ENCODE results near the gene SCAF1.

DNA sequence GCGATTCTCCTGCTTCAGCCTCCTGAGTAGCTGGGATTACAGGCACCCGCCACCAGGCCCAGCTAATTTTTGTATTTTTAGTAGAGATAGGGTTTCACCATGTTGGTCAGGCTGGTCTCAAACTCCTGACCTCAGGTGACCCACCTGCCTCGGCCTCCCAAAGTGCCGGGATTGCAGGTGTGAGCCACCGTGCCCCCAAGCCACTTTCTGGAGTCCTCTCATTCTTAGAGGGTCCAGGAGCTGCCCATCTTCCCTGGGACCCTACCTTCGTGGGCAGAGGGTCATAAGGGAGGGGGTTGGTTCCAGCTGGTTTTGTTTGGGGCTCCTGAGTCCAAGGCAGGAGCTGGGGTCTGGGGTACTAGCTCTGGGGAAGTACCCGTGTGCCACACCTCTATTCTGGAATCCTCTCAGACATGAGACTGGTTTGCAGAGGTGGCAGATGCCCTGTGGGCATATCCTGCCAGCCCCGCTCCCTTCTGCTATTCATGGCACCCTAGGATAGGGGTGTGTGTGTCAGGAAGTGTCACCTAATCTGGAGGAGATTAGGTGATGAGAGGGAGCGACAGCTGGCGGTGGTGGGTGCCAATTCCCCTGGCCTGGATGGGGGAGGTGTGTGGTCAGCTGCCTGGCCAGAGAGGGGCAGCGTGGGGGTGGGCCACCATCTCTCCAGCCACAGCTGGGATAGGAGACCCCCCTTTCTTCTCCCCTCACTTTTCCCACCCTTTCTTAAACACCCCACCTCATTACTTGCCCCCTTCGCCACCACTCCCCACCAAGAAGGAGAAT is 37.2 kb downstream of the SCAF1 start:
- TF ChIP-seq EP300 (IDR thresholded peaks at IDR 0.05): no peak
- TF ChIP-seq, protein P1, sequence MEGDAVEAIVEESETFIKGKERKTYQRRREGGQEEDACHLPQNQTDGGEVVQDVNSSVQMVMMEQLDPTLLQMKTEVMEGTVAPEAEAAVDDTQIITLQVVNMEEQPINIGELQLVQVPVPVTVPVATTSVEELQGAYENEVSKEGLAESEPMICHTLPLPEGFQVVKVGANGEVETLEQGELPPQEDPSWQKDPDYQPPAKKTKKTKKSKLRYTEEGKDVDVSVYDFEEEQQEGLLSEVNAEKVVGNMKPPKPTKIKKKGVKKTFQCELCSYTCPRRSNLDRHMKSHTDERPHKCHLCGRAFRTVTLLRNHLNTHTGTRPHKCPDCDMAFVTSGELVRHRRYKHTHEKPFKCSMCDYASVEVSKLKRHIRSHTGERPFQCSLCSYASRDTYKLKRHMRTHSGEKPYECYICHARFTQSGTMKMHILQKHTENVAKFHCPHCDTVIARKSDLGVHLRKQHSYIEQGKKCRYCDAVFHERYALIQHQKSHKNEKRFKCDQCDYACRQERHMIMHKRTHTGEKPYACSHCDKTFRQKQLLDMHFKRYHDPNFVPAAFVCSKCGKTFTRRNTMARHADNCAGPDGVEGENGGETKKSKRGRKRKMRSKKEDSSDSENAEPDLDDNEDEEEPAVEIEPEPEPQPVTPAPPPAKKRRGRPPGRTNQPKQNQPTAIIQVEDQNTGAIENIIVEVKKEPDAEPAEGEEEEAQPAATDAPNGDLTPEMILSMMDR (IDR thresholded peaks at IDR 0.05): no peak

Measured in esophagus muscularis mucosa (tissue), 3 donors.